ENCODE results near the gene HTR3E.

HTR3E gene

DNA sequence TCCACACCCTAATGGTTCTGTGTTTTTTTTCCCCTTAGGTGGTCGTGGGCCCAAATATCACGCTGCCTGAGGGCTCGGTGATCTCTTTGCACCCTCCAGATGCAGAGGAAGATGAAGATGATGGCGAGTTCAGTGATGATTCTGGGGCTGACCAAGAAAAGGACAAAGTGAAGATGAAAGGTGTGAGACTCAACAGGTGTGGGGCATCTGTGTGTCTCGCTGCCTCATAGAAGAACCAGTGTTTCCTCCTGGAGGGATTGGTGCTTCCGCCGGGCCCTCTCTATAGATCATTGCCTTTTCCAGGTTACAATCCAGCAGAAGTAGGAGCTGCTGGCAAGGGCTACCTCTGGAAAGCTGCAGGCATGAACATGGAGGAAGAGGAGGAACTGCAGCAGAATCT, 45.3 kb downstream of the HTR3E start:
- Histone ChIP-seq H3K36me3 (ENCODE audit: insufficient read depth, low read length) (peaks cover 76% of the 10 kb centered on the region), H3K79me2 (ENCODE audit: insufficient read depth, low read length) (peaks cover 24% of the 10 kb centered on the region)

GRCh38 chr3:184143327-184143726, 46.5 kb downstream of the HTR3E start:
- H3K9me3 ChIP-seq (ENCODE audit: insufficient read depth, low read length, severe bottlenecking): no peaks in the 10 kb centered on the region
- DNase-seq (no peak), ATAC-seq (ENCODE audit: insufficient read depth, low read depth) (no peak)
- TF ChIP-seq EZH2 (IDR thresholded peaks at IDR 0.05; ENCODE audit: borderline replicate concordance, low read depth, low read length, severe bottlenecking): no peak
- no peak for TF ChIP-seq CTCF (IDR thresholded peaks at IDR 0.05; ENCODE audit: borderline replicate concordance, extremely low read depth, low read length, poor library complexity, severe bottlenecking)
- H3K36me3 ChIP-seq (ENCODE audit: insufficient read depth, low read length): peaks cover 67% of the 10 kb centered on the region
- H2AFZ ChIP-seq (ENCODE audit: low read depth, low read length): no peak overlapping the region
- no peaks in the 10 kb centered on the region for H3K4me1 ChIP-seq (ENCODE audit: insufficient read depth, low read length)
- H3K27ac ChIP-seq (ENCODE audit: low read length): no peak overlapping the region
- peaks cover 13% of the 10 kb centered on the region for H3K79me2 ChIP-seq (ENCODE audit: insufficient read depth, low read length)
- H3K27me3 ChIP-seq (ENCODE audit: insufficient read depth, low read length, poor library complexity): no peaks in the 10 kb centered on the region
- no peak overlapping the region for H3K4me3 ChIP-seq (ENCODE audit: low read depth in 1 of 2, low read length in 2 of 2)
- peaks cover 14% of the 10 kb centered on the region for H4K20me1 ChIP-seq (ENCODE audit: insufficient read depth, low read length)
- H3K9ac ChIP-seq (ENCODE audit: low read depth, low read length): no peak overlapping the region
- no peak overlapping the region for H3K4me2 ChIP-seq (ENCODE audit: insufficient read depth, low read length)

More for the DNA sequence above, 45.3 kb downstream of the HTR3E start:
- no peak overlapping the region for H3K27ac ChIP-seq (ENCODE audit: low read length)
- TF ChIP-seq EZH2 (IDR thresholded peaks at IDR 0.05; ENCODE audit: borderline replicate concordance, low read depth, low read length, severe bottlenecking) (no peak), CTCF (IDR thresholded peaks at IDR 0.05; ENCODE audit: borderline replicate concordance, extremely low read depth, low read length, poor library complexity, severe bottlenecking) (no peak)
- no peaks in the 10 kb centered on the region for H3K27me3 ChIP-seq (ENCODE audit: insufficient read depth, low read length, poor library complexity)
- no peak for ATAC-seq (ENCODE audit: insufficient read depth, low read depth)
- no peak for DNase-seq
- H3K4me2 ChIP-seq (ENCODE audit: insufficient read depth, low read length): no peak overlapping the region
- H3K9me3 ChIP-seq (ENCODE audit: insufficient read depth, low read length, severe bottlenecking): no peaks in the 10 kb centered on the region
- H4K20me1 ChIP-seq (ENCODE audit: insufficient read depth, low read length): peaks cover 22% of the 10 kb centered on the region
- H3K4me3 ChIP-seq (ENCODE audit: low read depth in 1 of 2, low read length in 2 of 2): no peak overlapping the region
- peaks cover 9% of the 10 kb centered on the region for H3K4me1 ChIP-seq (ENCODE audit: insufficient read depth, low read length)
- H3K9ac ChIP-seq (ENCODE audit: low read depth, low read length): no peak overlapping the region
- H2AFZ ChIP-seq (ENCODE audit: low read depth, low read length): no peak overlapping the region

GRCh38 chr3:184144505-184144904, 47.6 kb downstream of the HTR3E start:
- H3K27me3 ChIP-seq (ENCODE audit: insufficient read depth, low read length, poor library complexity): no peaks in the 10 kb centered on the region
- peaks cover 7% of the 10 kb centered on the region for H3K79me2 ChIP-seq (ENCODE audit: insufficient read depth, low read length)
- no peaks in the 10 kb centered on the region for H3K9me3 ChIP-seq (ENCODE audit: insufficient read depth, low read length, severe bottlenecking)
- no peaks in the 10 kb centered on the region for H3K4me1 ChIP-seq (ENCODE audit: insufficient read depth, low read length)
- no peak overlapping the region for H2AFZ ChIP-seq (ENCODE audit: low read depth, low read length)
- peaks cover 62% of the 10 kb centered on the region for H3K36me3 ChIP-seq (ENCODE audit: insufficient read depth, low read length)
- no peak overlapping the region for H3K27ac ChIP-seq (ENCODE audit: low read length)
- TF ChIP-seq CTCF (IDR thresholded peaks at IDR 0.05; ENCODE audit: borderline replicate concordance, extremely low read depth, low read length, poor library complexity, severe bottlenecking) (no peak), EZH2 (IDR thresholded peaks at IDR 0.05; ENCODE audit: borderline replicate concordance, low read depth, low read length, severe bottlenecking) (no peak)
- DNase-seq (no peak), ATAC-seq (ENCODE audit: insufficient read depth, low read depth) (no peak)
- peaks cover 14% of the 10 kb centered on the region for H4K20me1 ChIP-seq (ENCODE audit: insufficient read depth, low read length)
- H3K4me3 ChIP-seq (ENCODE audit: low read depth in 1 of 2, low read length in 2 of 2): no peak overlapping the region
- no peak overlapping the region for H3K4me2 ChIP-seq (ENCODE audit: insufficient read depth, low read length)
- no peak overlapping the region for H3K9ac ChIP-seq (ENCODE audit: low read depth, low read length)

DNA sequence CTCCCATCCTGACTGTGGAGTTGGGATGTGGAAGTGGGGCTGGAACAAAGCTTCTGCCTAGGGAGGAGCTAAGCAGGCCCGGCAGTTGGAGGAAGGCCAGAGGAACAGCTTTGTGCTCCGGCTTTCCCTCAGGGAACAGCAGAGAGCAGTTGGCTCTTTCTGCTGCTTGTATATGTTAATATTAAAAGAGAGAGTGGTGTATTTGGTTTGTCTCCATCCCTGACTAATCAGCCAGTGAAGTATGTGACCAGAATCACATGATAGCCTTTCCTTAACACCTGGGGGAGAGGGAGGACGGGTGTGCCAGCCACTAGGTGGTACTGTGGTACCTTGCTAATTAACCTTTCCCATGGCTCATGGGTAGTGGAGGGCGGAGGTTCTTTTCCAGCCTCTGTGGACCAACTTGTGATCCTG, 48.3 kb downstream of the HTR3E start:
- no peaks in the 10 kb centered on the region for H3K27me3 ChIP-seq (ENCODE audit: insufficient read depth, low read length, poor library complexity)
- TF ChIP-seq CTCF (IDR thresholded peaks at IDR 0.05; ENCODE audit: borderline replicate concordance, extremely low read depth, low read length, poor library complexity, severe bottlenecking): peak; percentile 64
- no peak for TF ChIP-seq EZH2 (IDR thresholded peaks at IDR 0.05; ENCODE audit: borderline replicate concordance, low read depth, low read length, severe bottlenecking)
- H2AFZ ChIP-seq (ENCODE audit: low read depth, low read length): no peak overlapping the region
- DNase-seq: peak; percentile 28
- no peaks in the 10 kb centered on the region for H3K4me1 ChIP-seq (ENCODE audit: insufficient read depth, low read length)
- H3K27ac ChIP-seq (ENCODE audit: low read length): no peak overlapping the region
- H3K36me3 ChIP-seq (ENCODE audit: insufficient read depth, low read length): peaks cover 59% of the 10 kb centered on the region
- H3K4me2 ChIP-seq (ENCODE audit: insufficient read depth, low read length): no peak overlapping the region
- H3K4me3 ChIP-seq (ENCODE audit: low read depth in 1 of 2, low read length in 2 of 2): no peak overlapping the region
- no peaks in the 10 kb centered on the region for H3K9me3 ChIP-seq (ENCODE audit: insufficient read depth, low read length, severe bottlenecking)
- ATAC-seq (ENCODE audit: insufficient read depth, low read depth): peak; percentile 60
- no peak overlapping the region for H3K9ac ChIP-seq (ENCODE audit: low read depth, low read length)
- H4K20me1 ChIP-seq (ENCODE audit: insufficient read depth, low read length): peaks cover 14% of the 10 kb centered on the region
- peaks cover 4% of the 10 kb centered on the region for H3K79me2 ChIP-seq (ENCODE audit: insufficient read depth, low read length)
